ENCODE measurements around the gene MAML3. TPM values are rescaled to one million over a fixed set of nuclear protein-coding genes. Genes with fewer than 3 reads are reported as not detected.

MAML3 gene
- total RNA-seq, 1 donor from 2014 or later: 59.4 TPM

GRCh38 chr4:140076307-140076706, 77.7 kb downstream of the MAML3 start:
- Mint-ChIP-seq H3K4me1 (ENCODE audit: low read depth, unreplicated experiment) (peaks cover 45% of the 10 kb centered on the region), H3K27me3 (ENCODE audit: unreplicated experiment) (peaks cover 17% of the 10 kb centered on the region), H3K27ac (ENCODE audit: unreplicated experiment) (no peak overlapping the region), H3K36me3 (ENCODE audit: unreplicated experiment) (no peaks in the 10 kb centered on the region), H3K4me3 (ENCODE audit: unreplicated experiment) (no peak overlapping the region), H3K9me3 (ENCODE audit: unreplicated experiment) (peaks cover 21% of the 10 kb centered on the region)
- DNase-seq: no peak
- TF ChIP-seq, protein P1, sequence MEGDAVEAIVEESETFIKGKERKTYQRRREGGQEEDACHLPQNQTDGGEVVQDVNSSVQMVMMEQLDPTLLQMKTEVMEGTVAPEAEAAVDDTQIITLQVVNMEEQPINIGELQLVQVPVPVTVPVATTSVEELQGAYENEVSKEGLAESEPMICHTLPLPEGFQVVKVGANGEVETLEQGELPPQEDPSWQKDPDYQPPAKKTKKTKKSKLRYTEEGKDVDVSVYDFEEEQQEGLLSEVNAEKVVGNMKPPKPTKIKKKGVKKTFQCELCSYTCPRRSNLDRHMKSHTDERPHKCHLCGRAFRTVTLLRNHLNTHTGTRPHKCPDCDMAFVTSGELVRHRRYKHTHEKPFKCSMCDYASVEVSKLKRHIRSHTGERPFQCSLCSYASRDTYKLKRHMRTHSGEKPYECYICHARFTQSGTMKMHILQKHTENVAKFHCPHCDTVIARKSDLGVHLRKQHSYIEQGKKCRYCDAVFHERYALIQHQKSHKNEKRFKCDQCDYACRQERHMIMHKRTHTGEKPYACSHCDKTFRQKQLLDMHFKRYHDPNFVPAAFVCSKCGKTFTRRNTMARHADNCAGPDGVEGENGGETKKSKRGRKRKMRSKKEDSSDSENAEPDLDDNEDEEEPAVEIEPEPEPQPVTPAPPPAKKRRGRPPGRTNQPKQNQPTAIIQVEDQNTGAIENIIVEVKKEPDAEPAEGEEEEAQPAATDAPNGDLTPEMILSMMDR (IDR thresholded peaks at IDR 0.05; ENCODE audit: partially characterized antibody, unreplicated experiment): no peak

- Mint-ChIP-seq H3K27me3 (ENCODE audit: unreplicated experiment) (peaks cover 16% of the 10 kb centered on the region), H3K4me3 (ENCODE audit: unreplicated experiment) (peak overlapping the region; percentile 68), H3K27ac (ENCODE audit: unreplicated experiment) (peak overlapping the region; percentile 94), H3K4me1 (ENCODE audit: low read depth, unreplicated experiment) (peaks cover 35% of the 10 kb centered on the region), H3K36me3 (ENCODE audit: unreplicated experiment) (no peaks in the 10 kb centered on the region), H3K9me3 (ENCODE audit: unreplicated experiment) (peaks cover 27% of the 10 kb centered on the region)
- TF ChIP-seq, protein P1 (IDR thresholded peaks at IDR 0.05; ENCODE audit: partially characterized antibody, unreplicated experiment): no peak
- no peak for DNase-seq
Measured at GRCh38 chr4:140071806-140072205, 82.2 kb downstream of the MAML3 start.

- Mint-ChIP-seq H3K9me3 (ENCODE audit: unreplicated experiment) (peaks cover 27% of the 10 kb centered on the region), H3K27me3 (ENCODE audit: unreplicated experiment) (peaks cover 14% of the 10 kb centered on the region), H3K27ac (ENCODE audit: unreplicated experiment) (peak overlapping the region; percentile 94), H3K4me1 (ENCODE audit: low read depth, unreplicated experiment) (peaks cover 34% of the 10 kb centered on the region), H3K4me3 (ENCODE audit: unreplicated experiment) (peak overlapping the region; percentile 68), H3K36me3 (ENCODE audit: unreplicated experiment) (no peaks in the 10 kb centered on the region)
- TF ChIP-seq, protein P1 (IDR thresholded peaks at IDR 0.05; ENCODE audit: partially characterized antibody, unreplicated experiment): no peak
- no peak for DNase-seq
Measured at GRCh38 chr4:140070973-140071372, 83.0 kb downstream of the MAML3 start.

GRCh38 chr4:140070366-140070765, 83.6 kb downstream of the MAML3 start:
- peaks cover 27% of the 10 kb centered on the region for H3K9me3 Mint-ChIP-seq (ENCODE audit: unreplicated experiment)
- H3K27ac Mint-ChIP-seq (ENCODE audit: unreplicated experiment): peak overlapping the region; percentile 94
- H3K4me3 Mint-ChIP-seq (ENCODE audit: unreplicated experiment): peak overlapping the region; percentile 25
- no peaks in the 10 kb centered on the region for H3K36me3 Mint-ChIP-seq (ENCODE audit: unreplicated experiment)
- no peak for DNase-seq
- TF ChIP-seq, protein P1 (IDR thresholded peaks at IDR 0.05; ENCODE audit: partially characterized antibody, unreplicated experiment): no peak
- peaks cover 14% of the 10 kb centered on the region for H3K27me3 Mint-ChIP-seq (ENCODE audit: unreplicated experiment)
- peaks cover 34% of the 10 kb centered on the region for H3K4me1 Mint-ChIP-seq (ENCODE audit: low read depth, unreplicated experiment)

DNA sequence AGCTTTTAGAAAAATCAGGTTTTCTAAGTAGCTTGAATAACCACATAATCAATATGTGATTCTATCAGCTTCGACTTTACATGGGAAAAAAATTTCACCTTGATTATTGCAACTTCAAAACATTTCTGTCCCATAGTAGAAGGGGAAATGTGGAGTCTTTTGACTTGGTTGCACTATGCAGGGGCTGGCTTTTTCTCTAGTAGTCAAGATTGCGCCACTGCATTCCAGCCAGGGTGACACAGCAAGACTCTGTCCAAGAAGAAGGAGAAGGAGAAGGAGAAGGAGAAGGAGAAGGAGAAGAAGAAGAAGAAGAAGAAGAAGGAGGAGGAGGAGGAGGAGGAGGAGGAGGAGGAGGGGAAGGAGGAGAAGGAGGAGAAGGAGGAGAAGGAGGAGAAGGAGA, 84.9 kb downstream of the MAML3 start:
- Mint-ChIP-seq H3K27me3 (ENCODE audit: unreplicated experiment) (peaks cover 14% of the 10 kb centered on the region), H3K36me3 (ENCODE audit: unreplicated experiment) (no peaks in the 10 kb centered on the region), H3K4me3 (ENCODE audit: unreplicated experiment) (no peak overlapping the region), H3K9me3 (ENCODE audit: unreplicated experiment) (peaks cover 27% of the 10 kb centered on the region), H3K27ac (ENCODE audit: unreplicated experiment) (no peak overlapping the region), H3K4me1 (ENCODE audit: low read depth, unreplicated experiment) (peaks cover 38% of the 10 kb centered on the region)
- TF ChIP-seq, protein P1 (IDR thresholded peaks at IDR 0.05; ENCODE audit: partially characterized antibody, unreplicated experiment): no peak
- no peak for DNase-seq
